Subcutaneous abdominal adipose tissue (tissue), 5 donors: Measurements from ENCODE around the gene TMEM97.

Source experiments
- H3K27ac ChIP-seq: one replicate; pipeline ENCODE4 v1.7.0; 2013; ENCODE audit warnings: low read depth, mild to moderate bottlenecking, inconsistent platforms, low read length, moderate library complexity
- H3K27me3 ChIP-seq, 5 donors: one replicate each; pipeline ENCODE4 v1.7.0; 2013; ENCODE audit warnings: low read length in 5 of 5, inconsistent platforms in 1 of 5; ENCODE audit not compliant: control insufficient read depth in 5 of 5, insufficient read depth in 4 of 5
- H3K36me3 ChIP-seq, 5 donors: one replicate each; pipeline ENCODE4 v1.7.0; 2013; ENCODE audit warnings: low read length in 5 of 5; ENCODE audit not compliant: control insufficient read depth in 5 of 5, insufficient read depth in 5 of 5
- H3K4me1 ChIP-seq, 5 donors: one replicate each; pipeline ENCODE4 v1.7.0; 2013; ENCODE audit warnings: low read length in 5 of 5, mild to moderate bottlenecking in 3 of 5, moderate library complexity in 1 of 5; ENCODE audit not compliant: control insufficient read depth in 5 of 5, insufficient read depth in 5 of 5
- H3K4me3 ChIP-seq, 5 donors: one replicate each; pipeline ENCODE4 v1.7.0; 2013; ENCODE audit warnings: low read length in 5 of 5, low read depth in 1 of 5
- H3K9ac ChIP-seq, 5 donors: one replicate each; pipeline ENCODE4 v1.7.0; 2013; ENCODE audit warnings: low read length in 5 of 5, mild to moderate bottlenecking in 4 of 5, moderate library complexity in 3 of 5
- H3K9me3 ChIP-seq, 5 donors: one replicate each; pipeline ENCODE4 v1.7.0; 2013; ENCODE audit warnings: low read length in 5 of 5; ENCODE audit not compliant: control insufficient read depth in 5 of 5
- donor health status: healthy.
- donor health status: healthy.
- donor health status: healthy.
- donor health status: healthy.
- donor health status: healthy.

Gene TMEM97

DNA sequence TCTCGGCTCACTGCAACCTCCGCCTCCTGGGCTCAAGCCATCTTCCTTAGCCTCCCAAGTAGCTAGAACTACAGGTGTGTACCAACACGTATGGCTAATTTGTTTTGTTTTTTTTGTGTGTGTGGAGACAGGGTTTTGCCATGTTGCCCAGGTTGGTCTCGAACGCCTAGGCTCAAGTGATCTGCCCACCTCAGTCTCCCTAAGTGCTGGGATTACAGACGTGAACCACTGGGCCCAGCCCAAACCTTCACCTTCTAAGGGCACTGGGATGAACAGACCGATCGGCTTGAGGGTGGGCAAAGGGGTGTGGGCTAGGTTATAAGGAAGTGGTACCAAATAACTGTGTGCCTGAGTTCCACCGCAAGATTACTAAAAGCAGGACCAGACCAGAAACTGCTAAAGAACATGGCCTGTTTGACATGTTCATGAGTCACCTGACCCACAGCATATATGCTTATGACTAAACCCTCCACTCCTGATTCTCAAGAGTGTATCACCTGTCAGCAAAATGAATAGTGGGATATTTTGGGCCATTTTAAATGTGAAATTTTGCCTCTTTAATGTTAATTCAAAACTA lies 8.1 kb downstream of the TMEM97 start:
- Histone ChIP-seq H3K9me3 (no peaks in the 10 kb centered on the region), H3K27me3 (no peaks in the 10 kb centered on the region), H3K4me1 (no peaks in the 10 kb centered on the region), H3K9ac (no peak overlapping the region), H3K27ac (no peak overlapping the region), H3K4me3 (no peak overlapping the region), H3K36me3 (peaks cover 18 to 50% (median 40%) of the 10 kb centered on the region in 5 donors)

DNA sequence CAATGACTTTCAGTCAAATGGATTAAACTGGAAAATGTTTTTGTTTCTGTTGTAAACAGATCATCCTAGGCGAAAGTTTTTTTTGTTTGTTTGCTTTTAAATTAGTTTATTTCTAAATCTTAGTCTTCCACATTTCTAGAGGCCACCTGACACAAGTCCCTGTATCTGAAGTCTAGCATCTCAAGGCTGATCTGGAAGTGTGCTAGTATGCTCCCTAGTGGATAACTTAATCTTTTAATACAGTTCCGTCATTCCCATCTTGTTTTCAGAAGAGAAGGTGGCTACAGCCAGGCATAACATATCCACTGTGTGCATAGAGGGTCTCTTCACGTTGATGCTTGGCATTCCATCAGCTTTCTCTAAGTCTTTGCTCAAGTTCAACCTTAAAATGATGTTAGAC lies 8.7 kb downstream of the TMEM97 start:
- H3K36me3 ChIP-seq: peaks cover 18 to 51% (median 41%) of the 10 kb centered on the region in 5 donors
- no peak overlapping the region for H3K4me3 ChIP-seq
- H3K27ac ChIP-seq: no peak overlapping the region

DNA sequence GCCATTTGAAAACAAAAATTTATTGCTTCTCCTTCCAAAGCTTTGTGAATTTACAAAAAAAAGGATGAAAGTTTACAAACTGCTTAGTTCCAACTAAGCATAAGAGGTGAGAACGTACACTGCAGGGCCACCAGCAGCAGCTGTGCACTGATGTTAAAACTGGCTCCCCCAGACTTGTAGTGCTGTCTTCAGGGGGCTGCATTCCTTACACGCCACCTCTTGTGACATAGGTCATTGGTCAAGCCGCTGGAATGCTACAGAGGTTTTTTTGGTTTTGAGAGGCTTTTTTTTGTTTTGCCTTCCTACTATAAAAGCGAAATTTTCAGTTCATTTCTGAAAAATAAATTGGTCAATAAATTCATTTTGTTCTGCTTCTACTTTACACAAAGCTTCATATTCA lies 9.3 kb downstream of the TMEM97 start:
- H3K27me3 ChIP-seq: no peaks in the 10 kb centered on the region
- H3K4me3 ChIP-seq: no peak overlapping the region
- no peaks in the 10 kb centered on the region for H3K9me3 ChIP-seq
- H3K27ac ChIP-seq: no peak overlapping the region
- peaks cover 0 to 4% (median 0%) of the 10 kb centered on the region in 5 donors for H3K4me1 ChIP-seq
- no peak overlapping the region for H3K9ac ChIP-seq
- H3K36me3 ChIP-seq: peaks cover 18 to 51% (median 41%) of the 10 kb centered on the region in 5 donors

More for the DNA sequence above, 8.7 kb downstream of the TMEM97 start:
- no peaks in the 10 kb centered on the region for H3K4me1 ChIP-seq
- no peaks in the 10 kb centered on the region for H3K27me3 ChIP-seq
- no peak overlapping the region for H3K9ac ChIP-seq
- H3K9me3 ChIP-seq: no peaks in the 10 kb centered on the region

DNA sequence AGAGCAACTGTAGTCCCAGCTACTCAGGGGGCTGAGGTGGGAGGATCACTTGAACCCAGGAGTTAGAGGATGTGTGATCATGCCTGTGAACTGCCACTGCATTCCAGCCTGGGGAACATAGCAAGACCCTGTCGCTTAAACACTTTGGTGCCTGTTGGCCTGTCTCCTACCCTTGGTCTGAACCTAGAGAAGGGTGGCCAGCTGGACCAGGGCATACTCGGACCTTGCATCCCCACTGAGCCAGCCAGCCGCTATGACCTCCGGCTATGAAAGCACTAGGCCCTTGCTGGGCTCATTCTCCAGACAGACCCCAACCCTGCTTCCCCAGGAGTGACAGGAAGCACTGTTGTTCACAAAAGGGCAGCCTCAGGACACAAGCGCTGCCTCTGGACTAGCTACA lies 11.7 kb downstream of the TMEM97 start:
- peaks cover 8 to 24% (median 18%) of the 10 kb centered on the region in 5 donors for H3K4me1 ChIP-seq
- H3K4me3 ChIP-seq: no peak overlapping the region
- H3K9ac ChIP-seq: no peak overlapping the region
- H3K27me3 ChIP-seq: no peaks in the 10 kb centered on the region
- no peaks in the 10 kb centered on the region for H3K9me3 ChIP-seq
- no peak overlapping the region for H3K27ac ChIP-seq
- peaks cover 18 to 51% (median 41%) of the 10 kb centered on the region in 5 donors for H3K36me3 ChIP-seq

DNA sequence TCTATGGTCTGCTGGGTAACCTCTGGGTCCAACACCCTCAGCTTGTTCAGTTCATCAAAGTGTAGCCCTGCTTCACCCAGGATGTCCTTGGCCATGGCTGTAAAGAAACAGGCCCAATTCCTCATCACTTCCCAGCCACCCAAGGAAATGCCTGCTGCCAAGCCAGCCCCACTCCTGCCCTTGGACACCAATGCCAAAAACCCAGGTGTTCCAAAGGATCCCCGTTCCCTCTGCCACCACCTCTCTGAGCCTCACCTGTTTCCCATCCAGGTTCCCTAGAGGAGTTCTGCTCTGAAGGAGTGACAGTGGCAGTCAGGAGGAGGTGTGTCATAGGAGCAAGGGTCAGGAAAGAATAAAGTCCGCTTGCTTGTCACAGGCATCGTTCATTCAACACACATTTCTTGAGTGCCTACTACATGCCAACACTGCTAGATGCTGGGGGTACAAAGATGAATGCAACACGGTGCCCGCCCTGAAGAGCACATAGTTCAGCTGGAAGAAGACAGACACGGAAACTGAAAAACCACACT lies 13.0 kb downstream of the TMEM97 start:
- peaks cover 14 to 37% (median 29%) of the 10 kb centered on the region in 5 donors for H3K4me1 ChIP-seq
- peaks cover 18 to 50% (median 39%) of the 10 kb centered on the region in 5 donors for H3K36me3 ChIP-seq
- H3K27ac ChIP-seq: no peak overlapping the region
- H3K4me3 ChIP-seq: no peak overlapping the region
- H3K9me3 ChIP-seq: no peaks in the 10 kb centered on the region
- H3K27me3 ChIP-seq: no peaks in the 10 kb centered on the region
- H3K9ac ChIP-seq: no peak overlapping the region

DNA sequence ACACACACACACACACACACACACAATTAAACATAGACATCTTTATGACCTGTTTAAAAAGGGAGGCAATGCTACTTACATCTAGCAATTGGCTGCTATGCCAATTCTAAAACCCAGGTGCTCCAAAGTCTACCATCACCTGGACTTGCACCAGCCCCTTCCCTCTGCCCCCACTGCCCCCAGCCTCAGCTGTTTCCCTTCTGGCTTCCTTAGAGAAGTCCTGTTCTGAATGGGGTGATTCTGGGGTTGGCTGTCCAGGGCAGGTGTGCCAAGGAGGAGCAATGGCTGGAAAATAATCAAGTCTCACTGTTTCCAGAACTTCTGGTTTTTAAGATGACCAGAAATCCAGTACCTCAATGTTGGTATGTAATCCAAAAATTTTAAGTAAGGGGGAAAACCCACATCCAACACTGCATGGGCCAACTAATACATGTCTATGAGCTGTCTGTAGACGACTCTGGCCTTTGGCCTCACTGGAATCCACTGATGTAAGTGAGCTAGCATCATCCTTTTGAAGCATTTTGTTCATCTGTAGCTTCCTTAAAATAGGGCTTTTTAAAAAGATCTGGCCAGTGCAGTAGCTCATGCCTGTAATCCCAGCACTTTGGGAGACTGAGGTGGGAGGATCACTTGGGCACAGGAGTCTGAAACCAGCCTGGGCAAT lies 14.2 kb downstream of the TMEM97 start:
- Histone ChIP-seq H3K36me3 (peaks cover 9 to 37% (median 33%) of the 10 kb centered on the region in 5 donors), H3K4me3 (no peak overlapping the region), H3K9me3 (no peaks in the 10 kb centered on the region), H3K27ac (no peak overlapping the region), H3K4me1 (peaks cover 15 to 49% (median 37%) of the 10 kb centered on the region in 5 donors), H3K27me3 (no peaks in the 10 kb centered on the region), H3K9ac (no peak overlapping the region)

DNA sequence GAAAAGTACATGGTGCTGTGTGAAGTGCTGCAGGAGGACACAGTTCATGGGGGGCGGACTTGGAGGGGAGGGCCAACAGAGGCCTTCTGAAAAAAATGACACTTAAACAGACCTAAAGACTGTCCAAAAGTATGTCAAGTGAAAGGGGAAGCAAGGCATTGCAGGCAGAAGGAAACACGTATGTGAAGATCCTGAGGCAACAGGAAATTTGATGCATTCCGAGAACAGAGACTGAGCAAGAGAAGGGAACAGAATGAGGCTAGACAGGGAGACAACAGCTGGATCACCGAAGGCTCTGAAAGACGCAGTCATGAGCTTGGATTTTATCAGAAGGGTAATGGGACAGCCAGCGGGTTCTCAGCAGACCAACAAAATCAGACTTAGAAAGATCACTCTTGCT lies 15.2 kb downstream of the TMEM97 start:
- H3K36me3 ChIP-seq: peaks cover 2 to 27% (median 25%) of the 10 kb centered on the region in 5 donors
- peak overlapping the region; percentile 91 to 95 (median 93) for H3K4me3 ChIP-seq
- no peaks in the 10 kb centered on the region for H3K9me3 ChIP-seq
- peak overlapping the region in 3 of 5 donors; percentile 78 to 90 (median 83) for H3K9ac ChIP-seq
- no peak overlapping the region for H3K27ac ChIP-seq
- H3K4me1 ChIP-seq: peaks cover 18 to 52% (median 37%) of the 10 kb centered on the region in 5 donors
- H3K27me3 ChIP-seq: no peaks in the 10 kb centered on the region

DNA sequence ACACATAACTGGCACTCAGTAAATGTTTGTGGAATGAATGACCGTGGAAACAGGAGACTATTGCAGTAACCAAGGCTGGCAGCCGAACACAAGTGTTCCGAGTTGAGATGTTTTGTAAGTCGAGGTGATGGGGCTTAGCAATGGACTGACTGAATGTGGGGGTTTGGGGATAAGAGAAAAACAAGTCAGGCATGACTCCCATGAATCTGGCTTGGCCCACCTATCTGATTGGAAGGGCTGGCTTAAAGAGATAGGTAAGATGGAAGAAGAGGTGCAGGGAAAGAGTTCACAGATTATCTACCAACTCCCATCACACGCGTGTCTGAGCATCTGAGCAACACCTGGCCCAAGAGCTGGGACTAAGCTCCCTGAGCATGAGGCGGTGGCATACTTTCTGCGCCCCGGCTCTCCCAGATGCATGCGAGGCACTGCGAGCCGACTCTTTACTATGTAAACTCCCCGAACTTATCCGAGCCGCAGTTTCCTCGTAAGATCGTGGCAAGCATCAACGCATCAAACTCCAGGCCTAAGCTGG lies 15.7 kb downstream of the TMEM97 start:
- peaks cover 0 to 28% (median 25%) of the 10 kb centered on the region in 5 donors for H3K36me3 ChIP-seq
- H3K27me3 ChIP-seq: no peaks in the 10 kb centered on the region
- peak overlapping the region; percentile 91 to 95 (median 93) for H3K4me3 ChIP-seq
- peak overlapping the region; percentile 93 for H3K27ac ChIP-seq
- peak overlapping the region in 4 of 5 donors; percentile 78 to 90 (median 86) for H3K9ac ChIP-seq
- H3K4me1 ChIP-seq: peaks cover 18 to 55% (median 37%) of the 10 kb centered on the region in 5 donors
- no peaks in the 10 kb centered on the region for H3K9me3 ChIP-seq

DNA sequence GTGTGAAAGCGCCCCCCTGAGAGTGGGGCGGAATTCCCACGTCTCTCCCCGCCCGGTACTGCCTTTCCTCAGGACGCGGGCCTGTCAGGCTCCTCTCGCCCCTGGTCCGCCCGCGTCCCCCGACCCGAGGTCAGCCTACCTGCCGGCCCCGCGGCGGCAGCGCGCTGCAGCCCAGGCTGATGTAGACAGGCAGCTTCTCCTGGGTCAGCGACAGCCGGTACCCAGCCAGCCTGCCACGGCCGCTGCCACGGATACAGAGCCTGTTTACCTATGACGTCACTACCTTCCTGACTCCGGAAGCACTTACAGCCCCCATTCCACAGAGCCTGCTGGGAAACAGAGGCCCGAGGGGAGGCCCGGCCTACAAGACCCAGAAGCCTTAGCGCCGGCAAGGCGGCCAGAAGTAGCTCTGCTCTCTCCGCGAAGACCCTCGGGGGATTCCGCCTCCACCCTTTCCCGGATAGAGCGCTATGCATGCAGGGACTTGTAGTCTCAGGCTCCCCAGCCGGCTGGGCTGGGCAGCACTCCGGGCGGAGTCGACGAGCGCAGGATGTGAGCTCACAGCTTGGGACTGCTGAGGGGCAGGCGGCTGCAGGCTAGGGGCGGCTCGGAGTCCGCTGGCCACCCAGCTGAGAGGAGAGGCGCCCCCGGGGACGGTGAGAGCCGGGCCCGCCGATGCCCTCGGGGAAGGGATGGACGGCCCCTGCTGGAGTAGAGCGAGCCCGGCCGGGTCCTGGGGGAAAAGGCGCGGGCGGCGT lies 16.4 kb downstream of the TMEM97 start, which contains the start of the genes IFT20 and TNFAIP1:
IFT20 (minus strand) TSS at position 272 of the 758 bp plus-strand sequence. CDS start 3,487 bp downstream, outside the sequence.
TNFAIP1 (plus strand) TSS at position 561 of the 758 bp plus-strand sequence. CDS start 3,761 bp downstream, outside the sequence.
- peak within 1 kb of the TSS; percentile 89 to 96 (median 94) for H3K9ac ChIP-seq
- no peaks in the 10 kb centered on the region for H3K9me3 ChIP-seq
- peak within 1 kb of the TSS; percentile 93 for H3K27ac ChIP-seq
- H3K27me3 ChIP-seq: no peaks in the 10 kb centered on the region
- peaks cover 0 to 30% (median 30%) of the 10 kb centered on the region in 5 donors for H3K36me3 ChIP-seq
- peak within 1 kb of the TSS; percentile 91 to 95 (median 94) for H3K4me3 ChIP-seq
- peaks cover 18 to 55% (median 37%) of the 10 kb centered on the region in 5 donors for H3K4me1 ChIP-seq
